GM12878 (cell line): ENCODE measurements around the gene ARSA. TPM values are rescaled to one million over a fixed set of nuclear protein-coding genes. Genes with fewer than 3 reads are reported as not detected.

Experiments used
- ATAC-seq: fragments of 200-7000 bp; cut with Tn5 transposase; 3 replicates; pipeline ENCODE4 v1.9.1; 2020; ENCODE audit warnings: mild to moderate bottlenecking, moderate library complexity
- BruUV-seq: library from RNA; stranded (reverse); fragments of 400-500 nt; replicated peaks from 2 replicates; lab custom pipeline; 2021; lab: Mats Ljungman, UMichigan
- CTCF ChIA-PET: fragments of 300-600 bp; sonication (Branson Sonifier 250); formaldehyde crosslinking; extraction: SDS; loops from one replicate; lab custom pipeline; 2021; ENCODE audit warnings: inconsistent platforms; lab: Yijun Ruan, JAX
- POLR2A ChIA-PET: fragments of 350-600 bp; formaldehyde crosslinking; extraction: SDS; loops from one replicate; lab custom pipeline; 2021; ENCODE audit warnings: inconsistent platforms; lab: Charles Lee
- RAD21 ChIA-PET: fragments of 300-600 bp; sonication (Branson Sonifier 250); formaldehyde crosslinking; loops from one replicate; lab custom pipeline; 2023; ENCODE audit warnings: antibody characterized with exemption; ENCODE audit not compliant: unreplicated experiment; lab: Charles Lee
- SMC1A ChIA-PET: fragments of 300-600 bp; sonication (Branson Sonifier 250); formaldehyde crosslinking; loops from one replicate; lab custom pipeline; 2023; ENCODE audit not compliant: unreplicated experiment, uncharacterized antibody; lab: Charles Lee
- DNase-seq: peaks from one replicate; pipeline ENCODE4 v3.0.0-alpha.2; 2011; ENCODE audit warnings: low read depth, low spot score
- FAIRE-seq: peaks from 3 replicates; lab custom pipeline; 2011; peaks lifted over from hg19 to GRCh38; lab: Jason Lieb, UNC
- H2AFZ ChIP-seq: 2 replicates; pipeline ENCODE4 v1.6.0; 2011; ENCODE audit warnings: low read depth, low read length, control low read depth; ENCODE audit not compliant: control insufficient read depth
- H3K27ac ChIP-seq: 2 replicates; pipeline ENCODE4 v1.5.1; 2011; ENCODE audit warnings: control low read depth; ENCODE audit not compliant: control insufficient read depth, insufficient read depth
- H3K27me3 ChIP-seq, 2 experiments: replicated peaks in 1 of 2; 2 replicates each; pipeline versions ENCODE4 v1.6.0 to v1.6.1; 2011; ENCODE audit warnings: low read length in 1 of 2; ENCODE audit not compliant: control insufficient read depth in 2 of 2, insufficient read depth in 2 of 2
- H3K36me3 ChIP-seq, 2 experiments: 2 replicates each; pipeline ENCODE4 v1.5.1; 2011; ENCODE audit warnings: low read length in 1 of 2; ENCODE audit not compliant: control insufficient read depth in 2 of 2, insufficient read depth in 2 of 2
- H3K4me1 ChIP-seq: 2 replicates; pipeline ENCODE4 v1.6.1; 2011; ENCODE audit warnings: mild to moderate bottlenecking, low read length, moderate library complexity, mixed read lengths; ENCODE audit not compliant: control insufficient read depth, insufficient read depth
- H3K4me2 ChIP-seq: 2 replicates; pipeline ENCODE4 v1.6.0; 2011; ENCODE audit warnings: control low read depth; ENCODE audit not compliant: control insufficient read depth, insufficient read depth
- H3K4me3 ChIP-seq: fragments of 200-600 bp; sonication (generic); 2 replicates; pipeline ENCODE4 v1.5.1; 2016
- H3K79me2 ChIP-seq: 2 replicates; pipeline ENCODE4 v1.6.0; 2011; ENCODE audit warnings: low read length; ENCODE audit not compliant: control insufficient read depth, insufficient read depth
- H3K9ac ChIP-seq: 2 replicates; pipeline ENCODE4 v1.8.0; 2011; ENCODE audit warnings: low read length, control low read depth, mixed read lengths; ENCODE audit not compliant: control insufficient read depth, insufficient read depth
- H3K9me3 ChIP-seq: replicated peaks from 3 replicates; pipeline ENCODE4 v1.5.1; 2011; ENCODE audit warnings: mild to moderate bottlenecking, low read length; ENCODE audit not compliant: control insufficient read depth, insufficient read depth
- H4K20me1 ChIP-seq: 2 replicates; pipeline ENCODE4 v1.6.0; 2011; ENCODE audit not compliant: control insufficient read depth, insufficient read depth
- CBX5 ChIP-seq: sonication (generic); IDR thresholded peaks from 2 replicates; pipeline ENCODE4 v1.6.1; 2016; ENCODE audit warnings: low read depth, moderate library complexity, mild to moderate bottlenecking, inconsistent platforms
- ETV6 ChIP-seq, 2 experiments: fragments of 450-650 bp in 1 of 2; IDR thresholded peaks in 1 of 2; conservative IDR thresholded peaks in 1 of 2; 2 replicates each; pipeline ENCODE4 v1.6.1; 2014; ENCODE audit warnings: antibody characterized with exemption in 1 of 2, borderline replicate concordance in 1 of 2, low read depth in 1 of 2, mild to moderate bottlenecking in 1 of 2, moderate library complexity in 1 of 2
- GABPA ChIP-seq: IDR thresholded peaks from 2 replicates; pipeline ENCODE4 v1.6.1; 2014; ENCODE audit warnings: antibody characterized with exemption, low read depth, mild to moderate bottlenecking, inconsistent platforms
- HDGF ChIP-seq: fragments of 450-650 bp; IDR thresholded peaks from 2 replicates; pipeline ENCODE4 v1.6.1; 2016; ENCODE audit warnings: antibody characterized with exemption
- RAD51 ChIP-seq: fragments of 450-650 bp; IDR thresholded peaks from 2 replicates; pipeline ENCODE4 v1.6.1; 2016; ENCODE audit warnings: moderate library complexity, mild to moderate bottlenecking, inconsistent platforms
- ZNF207 ChIP-seq: fragments of 450-650 bp; IDR thresholded peaks from 2 replicates; pipeline ENCODE4 v1.6.1; 2014; ENCODE audit warnings: antibody characterized with exemption, mild to moderate bottlenecking, borderline replicate concordance
- ZNF24 ChIP-seq: fragments of 450-650 bp; IDR thresholded peaks from 2 replicates; pipeline ENCODE4 v1.6.1; 2017; ENCODE audit warnings: antibody characterized with exemption, mild to moderate bottlenecking
- ZZZ3 ChIP-seq: IDR thresholded peaks from 2 replicates; pipeline ENCODE4 v1.6.1; 2011; ENCODE audit warnings: low read depth; ENCODE audit not compliant: control insufficient read depth, insufficient read length
- WGBS: methylation state at CpG from one replicate; pipeline ENCODE4 v1.1.6; 2016; ENCODE audit warnings: low lambda C conversion rate; ENCODE audit not compliant: insufficient replicate concordance, insufficient coverage; ENCODE audit errors: missing lambda C conversion rate; 5-methylcytosine and 5-hydroxymethylcytosine counted together
- in situ Hi-C: fragments of 300-500 bp; cut with MboI; formaldehyde crosslinking; loops from 9 replicates; pipeline ENCODE4 v1.14.3; 2018; ENCODE audit warnings: mixed read lengths
- intact Hi-C: fragments of 100-400 bp; cut with micrococcal nuclease; formaldehyde crosslinking; loops from one replicate; pipeline ENCODE4 v1.14.2; 2022; ENCODE audit not compliant: unreplicated experiment
- polyA plus RNA-seq, 11 experiments: library from polyadenylated mRNA; depleted of rRNA in 4 of 11; unstranded in 6 of 11; stranded (reverse) in 5 of 11; fragments of >200 nt; fragmentation: Nextera tagmentation in 4 of 11; fragmentation: Illumina TruSeq in 1 of 11; extraction: Ambion mirVana in 4 of 11; extraction: Trizol in 1 of 11; gene quantifications; 1 replicate in 1 of 11; 2 replicates in 10 of 11; pipeline versions ENCODE4 v1.2.1 to v1.2.3, GENCODE V29; 2011 to 2016; ENCODE audit warnings: inconsistent platforms in 2 of 11, missing spikeins in 2 of 11, low read depth in 1 of 11
- total RNA-seq, 4 experiments: library from RNA; depleted of rRNA in 3 of 4; stranded (reverse); fragments of >200 nt in 3 of 4; fragmentation: Illumina TruSeq in 1 of 4; extraction: Trizol in 1 of 4; gene quantifications; 2 replicates each; pipeline versions ENCODE4 v1.2.1 to v1.2.3, GENCODE V29; 2013 to 2021
- TF ChIP-seq, protein P1 (sequence below): fragments of 450-650 bp; IDR thresholded peaks from 2 replicates; pipeline ENCODE4 v1.6.1; 2017; ENCODE audit warnings: mild to moderate bottlenecking, moderate library complexity

The ARSA gene
- total and polyA plus RNA-seq, 10 of the 15 experiments (the other 5 are each of a cell fraction or from before 2014, with no cell fraction given), result 0.39 to 26.3 (median 9.8) TPM

DNA sequence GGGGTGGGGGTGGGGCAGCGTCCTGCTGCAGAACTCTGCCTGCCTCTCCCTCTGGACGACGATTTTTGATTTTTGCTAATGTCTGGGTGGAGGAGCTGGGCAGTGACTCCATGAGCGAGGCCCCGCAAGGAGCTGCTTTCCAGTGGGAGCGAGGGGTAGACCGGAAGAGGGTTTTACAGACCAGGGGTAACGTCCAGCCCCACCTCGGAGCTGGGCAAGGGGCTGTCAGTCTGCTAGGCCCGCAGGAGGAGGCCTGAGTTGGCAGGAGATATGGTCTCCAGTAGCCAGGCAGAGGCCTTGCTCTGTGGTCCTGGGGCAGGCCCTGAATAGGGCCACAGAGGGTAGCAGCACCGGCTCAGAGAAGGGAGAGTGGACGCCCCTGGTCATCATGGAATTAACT, 18.4 kb downstream of the ARSA start:
- Histone ChIP-seq H3K27ac (no peak overlapping the region), H3K9ac (no peak overlapping the region), H3K4me2 (no peak overlapping the region), H3K4me3 (no peak overlapping the region), H3K36me3 (no peaks in the 10 kb centered on the region), H3K27me3 (no peaks in the 10 kb centered on the region; a peak in 2 of 4 replicates), H3K79me2 (no peaks in the 10 kb centered on the region), H4K20me1 (no peaks in the 10 kb centered on the region), H3K9me3 (no peaks in the 10 kb centered on the region), H2AFZ (no peak overlapping the region), H3K4me1 (no peaks in the 10 kb centered on the region)
- CTCF ChIA-PET, result no interaction called here
- SMC1A ChIA-PET, result no interaction called here
- intact Hi-C loops (no loop called here), in situ Hi-C loops (no loop called here)
- no peak for TF ChIP-seq ZZZ3
- TF ChIP-seq ZNF207, result no peak
- TF ChIP-seq, protein P1, sequence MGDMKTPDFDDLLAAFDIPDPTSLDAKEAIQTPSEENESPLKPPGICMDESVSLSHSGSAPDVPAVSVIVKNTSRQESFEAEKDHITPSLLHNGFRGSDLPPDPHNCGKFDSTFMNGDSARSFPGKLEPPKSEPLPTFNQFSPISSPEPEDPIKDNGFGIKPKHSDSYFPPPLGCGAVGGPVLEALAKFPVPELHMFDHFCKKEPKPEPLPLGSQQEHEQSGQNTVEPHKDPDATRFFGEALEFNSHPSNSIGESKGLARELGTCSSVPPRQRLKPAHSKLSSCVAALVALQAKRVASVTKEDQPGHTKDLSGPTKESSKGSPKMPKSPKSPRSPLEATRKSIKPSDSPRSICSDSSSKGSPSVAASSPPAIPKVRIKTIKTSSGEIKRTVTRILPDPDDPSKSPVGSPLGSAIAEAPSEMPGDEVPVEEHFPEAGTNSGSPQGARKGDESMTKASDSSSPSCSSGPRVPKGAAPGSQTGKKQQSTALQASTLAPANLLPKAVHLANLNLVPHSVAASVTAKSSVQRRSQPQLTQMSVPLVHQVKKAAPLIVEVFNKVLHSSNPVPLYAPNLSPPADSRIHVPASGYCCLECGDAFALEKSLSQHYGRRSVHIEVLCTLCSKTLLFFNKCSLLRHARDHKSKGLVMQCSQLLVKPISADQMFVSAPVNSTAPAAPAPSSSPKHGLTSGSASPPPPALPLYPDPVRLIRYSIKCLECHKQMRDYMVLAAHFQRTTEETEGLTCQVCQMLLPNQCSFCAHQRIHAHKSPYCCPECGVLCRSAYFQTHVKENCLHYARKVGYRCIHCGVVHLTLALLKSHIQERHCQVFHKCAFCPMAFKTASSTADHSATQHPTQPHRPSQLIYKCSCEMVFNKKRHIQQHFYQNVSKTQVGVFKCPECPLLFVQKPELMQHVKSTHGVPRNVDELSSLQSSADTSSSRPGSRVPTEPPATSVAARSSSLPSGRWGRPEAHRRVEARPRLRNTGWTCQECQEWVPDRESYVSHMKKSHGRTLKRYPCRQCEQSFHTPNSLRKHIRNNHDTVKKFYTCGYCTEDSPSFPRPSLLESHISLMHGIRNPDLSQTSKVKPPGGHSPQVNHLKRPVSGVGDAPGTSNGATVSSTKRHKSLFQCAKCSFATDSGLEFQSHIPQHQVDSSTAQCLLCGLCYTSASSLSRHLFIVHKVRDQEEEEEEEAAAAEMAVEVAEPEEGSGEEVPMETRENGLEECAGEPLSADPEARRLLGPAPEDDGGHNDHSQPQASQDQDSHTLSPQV, result no peak
- no peak for TF ChIP-seq ZNF24
- TF ChIP-seq ETV6 (conservative IDR thresholded peaks at IDR 0.05 in 1 of 2, IDR thresholded peaks at IDR 0.05 in 1 of 2; ENCODE audit: borderline replicate concordance in 1 of 2, low read depth in 1 of 2), result no peak
- no peak for TF ChIP-seq HDGF
- no peak for TF ChIP-seq CBX5
- TF ChIP-seq GABPA, result no peak
- no peak for TF ChIP-seq RAD51
- no peak for DNase-seq
- no peak for ATAC-seq
- BruUV-seq, result no TSS peak
- FAIRE-seq, result no peak
- POLR2A ChIA-PET, result no interaction called here
- RAD21 ChIA-PET, result no interaction called here
- 32% methylated on average over 12 of the region's 12 CpGs for WGBS
